SK-N-SH treated with all-trans-retinoic acid at 6 μM for 48 hours (cell line): ENCODE data around the gene TGFB2.

ENCODE experiments used
- BACH2 ChIP-seq: fragments of 250-450 bp; sonication (Bioruptor Pico); IDR thresholded peaks from 2 replicates; pipeline ENCODE4 v1.9.0; 2021; ENCODE audit warnings: mild to moderate bottlenecking, borderline replicate concordance
- CSRNP3 ChIP-seq: fragments of 250-450 bp; sonication (Bioruptor Pico); IDR thresholded peaks from 2 replicates; pipeline ENCODE4 v1.5.1; 2021; ENCODE audit warnings: mild to moderate bottlenecking, moderate library complexity
- RARB ChIP-seq: fragments of 250-450 bp; sonication (Bioruptor Pico); IDR thresholded peaks from 2 replicates; pipeline ENCODE4 v1.8.0; 2021; ENCODE audit warnings: mild to moderate bottlenecking, moderate library complexity
- ZC3H10 ChIP-seq: fragments of 250-450 bp; sonication (Bioruptor Pico); IDR thresholded peaks from 2 replicates; pipeline ENCODE4 v1.5.1; 2021; ENCODE audit warnings: mild to moderate bottlenecking, moderate library complexity
- ZFP30 ChIP-seq: fragments of 450-650 bp; formaldehyde crosslinking; IDR thresholded peaks from 2 replicates; pipeline ENCODE4 v1.5.0; 2022; ENCODE audit warnings: mild to moderate bottlenecking, moderate library complexity
- TF ChIP-seq, protein P1 (sequence below): fragments of 250-450 bp; sonication (Bioruptor Pico); IDR thresholded peaks from 2 replicates; pipeline ENCODE4 v1.8.0; 2020; ENCODE audit warnings: mild to moderate bottlenecking, moderate library complexity, borderline replicate concordance

DNA sequence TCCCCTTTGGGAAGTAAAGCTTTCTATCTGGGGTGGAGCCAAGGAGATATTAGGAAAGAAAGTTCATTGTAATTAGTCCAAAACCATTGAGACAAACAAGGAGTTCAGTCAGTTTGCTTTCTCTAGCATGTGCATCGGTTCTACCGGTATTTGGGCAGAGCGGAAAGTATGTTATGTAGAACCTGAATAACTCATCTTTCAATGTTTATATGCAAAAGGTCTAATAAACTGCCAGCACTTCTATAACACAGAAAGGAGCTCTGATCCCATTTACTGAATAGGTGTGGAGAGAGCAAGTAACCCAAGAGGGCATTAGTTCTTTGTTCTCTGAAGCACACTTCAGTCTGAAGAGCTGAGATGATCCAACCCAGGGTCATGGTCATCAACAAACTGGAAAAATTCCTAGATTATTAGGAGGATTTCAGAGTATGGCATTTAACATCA is 3.5 kb downstream of the TGFB2 start:
- TF ChIP-seq CSRNP3 (no peak), BACH2 (no peak), RARB (CRISPR knock-in tag) (no peak), ZFP30 (CRISPR knock-in tag) (no peak), ZC3H10 (no peak)
- TF ChIP-seq, protein P1, sequence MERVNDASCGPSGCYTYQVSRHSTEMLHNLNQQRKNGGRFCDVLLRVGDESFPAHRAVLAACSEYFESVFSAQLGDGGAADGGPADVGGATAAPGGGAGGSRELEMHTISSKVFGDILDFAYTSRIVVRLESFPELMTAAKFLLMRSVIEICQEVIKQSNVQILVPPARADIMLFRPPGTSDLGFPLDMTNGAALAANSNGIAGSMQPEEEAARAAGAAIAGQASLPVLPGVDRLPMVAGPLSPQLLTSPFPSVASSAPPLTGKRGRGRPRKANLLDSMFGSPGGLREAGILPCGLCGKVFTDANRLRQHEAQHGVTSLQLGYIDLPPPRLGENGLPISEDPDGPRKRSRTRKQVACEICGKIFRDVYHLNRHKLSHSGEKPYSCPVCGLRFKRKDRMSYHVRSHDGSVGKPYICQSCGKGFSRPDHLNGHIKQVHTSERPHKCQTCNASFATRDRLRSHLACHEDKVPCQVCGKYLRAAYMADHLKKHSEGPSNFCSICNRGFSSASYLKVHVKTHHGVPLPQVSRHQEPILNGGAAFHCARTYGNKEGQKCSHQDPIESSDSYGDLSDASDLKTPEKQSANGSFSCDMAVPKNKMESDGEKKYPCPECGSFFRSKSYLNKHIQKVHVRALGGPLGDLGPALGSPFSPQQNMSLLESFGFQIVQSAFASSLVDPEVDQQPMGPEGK (CRISPR knock-in tag) = no peak
